ENCODE results near the gene PTPRCAP. TPM values are rescaled to one million over a fixed set of nuclear protein-coding genes. Genes with fewer than 3 reads are reported as not detected.
A peak's percentile ranks its signal among the peaks of the same experiment; 100 is the strongest.
"Not testable (repeated sequence)": the region's sequence is repeated elsewhere in the genome, so short reads cannot be mapped to it uniquely, and the experiment has no call there.

Gene PTPRCAP, protein sequence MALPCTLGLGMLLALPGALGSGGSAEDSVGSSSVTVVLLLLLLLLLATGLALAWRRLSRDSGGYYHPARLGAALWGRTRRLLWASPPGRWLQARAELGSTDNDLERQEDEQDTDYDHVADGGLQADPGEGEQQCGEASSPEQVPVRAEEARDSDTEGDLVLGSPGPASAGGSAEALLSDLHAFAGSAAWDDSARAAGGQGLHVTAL
- 0.73 and 2.3 TPM in 2 replicates for total RNA-seq
- long read RNA-seq = 0 reads

DNA sequence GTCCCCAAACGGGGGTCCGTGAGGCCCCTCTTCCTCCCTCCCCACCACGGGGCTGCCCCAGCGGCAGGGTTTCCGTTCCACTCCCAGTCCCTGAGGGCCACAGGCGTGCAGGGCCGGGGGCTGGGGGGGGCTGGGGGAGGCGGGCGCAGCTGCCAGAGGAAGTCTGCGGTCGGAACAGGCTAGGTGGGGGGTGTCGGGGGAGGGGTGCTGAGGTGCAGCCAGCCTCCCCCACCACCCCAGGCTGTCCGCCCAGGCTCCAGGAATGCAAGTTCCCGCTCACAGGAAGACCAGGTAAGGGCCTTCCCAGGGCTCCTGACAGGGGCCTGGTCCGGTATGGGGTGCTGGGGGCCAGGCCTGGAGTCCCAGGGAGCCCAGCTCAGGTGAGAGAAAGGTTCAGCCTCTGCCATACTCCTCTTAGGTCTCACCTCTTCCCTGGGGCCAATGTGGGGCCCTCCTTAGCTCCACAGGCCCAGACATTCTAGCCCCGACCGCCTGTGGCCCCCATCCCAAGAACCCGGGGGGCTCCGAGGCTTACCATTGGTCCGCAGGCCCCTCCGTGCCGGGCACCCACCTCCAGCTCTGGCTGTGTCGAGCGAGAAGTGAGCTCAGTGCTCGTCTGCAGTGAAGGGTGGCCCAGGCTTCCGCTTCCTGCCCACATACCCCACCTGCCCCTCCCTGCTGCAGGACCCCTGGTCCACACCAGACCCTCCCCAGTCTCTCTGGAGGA is at the start of gene PTPRCAP:
Gene PTPRCAP (minus strand): TSS at position 601 of the 727 bp plus-strand sequence. CDS start 63 bp downstream, at position 538.
- Mint-ChIP-seq H3K27me3 (no peaks in the 10 kb centered on the region), H3K27ac (no peak within 1 kb of the TSS), H3K36me3 (ENCODE audit: insufficient read depth) (no peaks in the 10 kb centered on the region), H3K4me1 (ENCODE audit: low read depth) (no peaks in the 10 kb centered on the region), H3K4me3 (ENCODE audit: low read depth) (no peak within 1 kb of the TSS), H3K9me3 (ENCODE audit: low read depth) (no peaks in the 10 kb centered on the region)
- DNase-seq (ENCODE audit: low spot score, unreplicated experiment) = no peak
- TF ChIP-seq, protein P1, sequence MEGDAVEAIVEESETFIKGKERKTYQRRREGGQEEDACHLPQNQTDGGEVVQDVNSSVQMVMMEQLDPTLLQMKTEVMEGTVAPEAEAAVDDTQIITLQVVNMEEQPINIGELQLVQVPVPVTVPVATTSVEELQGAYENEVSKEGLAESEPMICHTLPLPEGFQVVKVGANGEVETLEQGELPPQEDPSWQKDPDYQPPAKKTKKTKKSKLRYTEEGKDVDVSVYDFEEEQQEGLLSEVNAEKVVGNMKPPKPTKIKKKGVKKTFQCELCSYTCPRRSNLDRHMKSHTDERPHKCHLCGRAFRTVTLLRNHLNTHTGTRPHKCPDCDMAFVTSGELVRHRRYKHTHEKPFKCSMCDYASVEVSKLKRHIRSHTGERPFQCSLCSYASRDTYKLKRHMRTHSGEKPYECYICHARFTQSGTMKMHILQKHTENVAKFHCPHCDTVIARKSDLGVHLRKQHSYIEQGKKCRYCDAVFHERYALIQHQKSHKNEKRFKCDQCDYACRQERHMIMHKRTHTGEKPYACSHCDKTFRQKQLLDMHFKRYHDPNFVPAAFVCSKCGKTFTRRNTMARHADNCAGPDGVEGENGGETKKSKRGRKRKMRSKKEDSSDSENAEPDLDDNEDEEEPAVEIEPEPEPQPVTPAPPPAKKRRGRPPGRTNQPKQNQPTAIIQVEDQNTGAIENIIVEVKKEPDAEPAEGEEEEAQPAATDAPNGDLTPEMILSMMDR (IDR thresholded peaks at IDR 0.05; ENCODE audit: unreplicated experiment) = no peak

DNA sequence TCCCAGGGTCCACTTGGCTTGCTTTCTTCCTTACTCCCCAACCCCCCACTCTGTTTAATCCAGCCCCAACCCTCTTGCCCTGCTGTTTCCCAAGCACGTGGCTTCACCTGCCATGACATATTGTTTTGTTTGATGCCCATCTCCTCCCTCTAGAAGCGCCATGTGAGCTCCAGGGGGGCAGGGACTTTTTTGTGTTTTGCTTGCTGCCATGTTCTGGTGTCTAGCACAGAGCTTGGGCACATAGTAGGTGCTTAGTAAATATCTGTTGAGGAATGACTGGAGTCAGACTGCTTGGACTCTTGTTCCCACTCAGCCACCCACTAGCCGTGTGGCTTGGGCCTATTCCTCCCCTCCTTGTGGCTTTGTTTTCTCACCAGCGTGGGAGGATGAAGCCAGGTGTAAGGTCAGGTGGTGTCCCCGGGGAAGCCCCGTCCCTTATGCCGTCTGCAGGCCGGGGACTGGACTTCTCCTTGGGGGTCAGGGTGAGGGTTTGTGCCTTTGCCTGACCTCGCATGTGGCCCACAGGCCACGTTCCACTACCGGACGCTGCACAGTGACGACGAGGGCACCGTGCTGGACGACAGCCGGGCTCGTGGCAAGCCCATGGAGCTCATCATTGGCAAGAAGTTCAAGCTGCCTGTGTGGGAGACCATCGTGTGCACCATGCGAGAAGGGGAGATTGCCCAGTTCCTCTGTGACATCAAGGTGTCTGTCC is 49.2 kb upstream of the PTPRCAP start:
- Mint-ChIP-seq H3K9me3 (ENCODE audit: low read depth) (peaks cover 2% of the 10 kb centered on the region), H3K4me3 (ENCODE audit: low read depth) (no peak overlapping the region), H3K27me3 (no peaks in the 10 kb centered on the region), H3K36me3 (ENCODE audit: insufficient read depth) (peaks cover 16% of the 10 kb centered on the region), H3K27ac (no peak overlapping the region), H3K4me1 (ENCODE audit: low read depth) (peaks cover 9% of the 10 kb centered on the region)
- TF ChIP-seq, protein P1 (IDR thresholded peaks at IDR 0.05; ENCODE audit: unreplicated experiment) = no peak
- no peak for DNase-seq (ENCODE audit: low spot score, unreplicated experiment)

DNA sequence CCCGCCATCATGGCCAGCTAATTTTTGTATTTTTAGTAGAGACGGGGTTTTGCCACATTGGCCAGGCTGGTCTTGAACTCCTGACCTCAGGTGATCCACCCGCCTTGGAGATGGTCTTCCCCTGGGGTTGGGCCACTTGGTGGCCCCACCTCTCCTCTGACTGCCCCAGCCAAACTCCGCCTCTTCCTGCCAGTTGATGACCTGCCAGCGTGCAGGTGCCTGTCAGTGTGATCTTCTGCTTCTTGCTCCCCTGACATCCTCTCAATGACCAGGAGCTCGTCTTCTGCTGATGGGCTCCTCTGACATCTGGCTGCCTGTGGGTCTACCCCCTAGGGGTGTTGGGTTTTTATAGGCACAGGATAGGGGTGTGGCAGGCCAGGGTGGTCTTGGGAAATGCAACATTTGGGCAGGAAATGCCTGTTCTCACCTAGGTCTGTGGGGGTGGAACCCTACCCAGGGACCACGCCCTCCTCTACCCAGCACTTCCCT is 48.4 kb upstream of the PTPRCAP start:
- H3K27ac Mint-ChIP-seq; H3K4me3 Mint-ChIP-seq (ENCODE audit: low read depth); H3K9me3 Mint-ChIP-seq (ENCODE audit: low read depth); DNase-seq (ENCODE audit: low spot score, unreplicated experiment); H3K27me3 Mint-ChIP-seq; H3K4me1 Mint-ChIP-seq (ENCODE audit: low read depth): not testable (repeated sequence)
- peaks cover 16% of the 10 kb centered on the region for H3K36me3 Mint-ChIP-seq (ENCODE audit: insufficient read depth)

DNA sequence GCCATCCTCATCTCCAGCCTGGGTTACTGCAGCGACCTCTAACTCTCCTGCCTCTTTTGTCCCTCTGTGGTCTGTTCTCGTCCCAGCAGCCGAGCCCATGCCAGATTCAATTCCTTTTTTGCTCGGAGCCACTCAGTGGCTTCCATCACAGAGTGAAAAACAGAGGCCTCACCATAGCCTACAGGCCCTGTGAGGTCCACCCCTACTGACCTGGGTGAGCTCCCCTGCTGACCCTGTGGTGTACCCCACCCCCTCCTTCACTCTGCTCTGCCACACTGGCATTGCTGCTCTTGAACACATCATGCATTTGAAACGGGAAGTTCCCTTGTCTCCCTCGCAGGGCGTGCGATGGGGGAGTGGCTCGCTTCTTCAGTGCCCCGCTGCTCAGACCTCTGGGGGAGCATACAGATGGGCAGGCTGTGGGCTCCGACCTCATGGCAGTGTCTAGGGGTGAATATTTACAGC is 47.4 kb upstream of the PTPRCAP start:
- TF ChIP-seq, protein P1 (IDR thresholded peaks at IDR 0.05; ENCODE audit: unreplicated experiment) = no peak
- peaks cover under 1% of the 10 kb centered on the region for H3K27me3 Mint-ChIP-seq
- peak overlapping the region; percentile 7 for H3K4me3 Mint-ChIP-seq (ENCODE audit: low read depth)
- peaks cover 9% of the 10 kb centered on the region for H3K4me1 Mint-ChIP-seq (ENCODE audit: low read depth)
- H3K27ac Mint-ChIP-seq = no peak overlapping the region
- H3K9me3 Mint-ChIP-seq (ENCODE audit: low read depth) = peaks cover 2% of the 10 kb centered on the region
- H3K36me3 Mint-ChIP-seq (ENCODE audit: insufficient read depth) = peaks cover 16% of the 10 kb centered on the region
- no peak for DNase-seq (ENCODE audit: low spot score, unreplicated experiment)

DNA sequence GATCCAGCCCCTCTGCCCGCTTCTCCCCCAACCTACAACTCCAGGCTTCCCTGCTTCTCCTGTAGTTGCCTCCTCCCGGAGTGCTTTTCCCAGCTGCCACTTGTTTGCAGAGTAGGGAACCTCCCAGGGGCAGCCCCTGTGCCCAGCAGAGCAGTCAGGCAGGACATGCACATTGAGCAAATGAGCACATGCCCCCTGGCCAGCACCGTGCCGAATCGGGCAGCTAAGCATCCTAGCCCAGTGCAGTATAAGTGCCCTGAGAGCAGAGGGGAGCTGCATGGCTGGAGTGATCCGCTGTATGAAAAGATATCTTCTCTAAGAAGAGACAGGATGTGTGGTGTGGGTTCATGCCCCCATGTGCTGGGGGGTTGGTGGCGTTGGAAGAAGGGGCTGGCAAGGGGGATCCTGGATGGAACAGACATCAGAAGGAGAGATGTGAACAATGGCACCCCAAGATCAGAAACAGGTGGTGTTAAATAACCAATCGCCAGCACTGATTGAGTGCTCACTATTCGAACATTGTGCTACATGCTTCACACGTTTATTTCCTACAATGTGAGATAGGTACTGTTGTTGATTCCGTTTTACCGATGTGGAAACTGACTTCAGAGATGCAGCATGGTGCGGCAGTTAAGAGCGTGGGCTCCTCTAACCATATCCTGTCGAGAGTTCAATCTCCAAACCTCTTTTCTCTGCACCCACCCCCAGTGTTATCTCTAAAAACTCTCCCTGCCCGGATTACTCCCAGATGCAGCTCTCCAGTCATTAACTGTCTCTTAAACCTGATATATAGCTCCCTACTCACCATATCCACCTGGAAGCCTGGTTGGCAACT is 46.6 kb upstream of the PTPRCAP start:
- peaks cover 2% of the 10 kb centered on the region for H3K27me3 Mint-ChIP-seq
- no peak for DNase-seq (ENCODE audit: low spot score, unreplicated experiment)
- TF ChIP-seq, protein P1 (IDR thresholded peaks at IDR 0.05; ENCODE audit: unreplicated experiment) = no peak
- peaks cover 9% of the 10 kb centered on the region for H3K4me1 Mint-ChIP-seq (ENCODE audit: low read depth)
- H3K9me3 Mint-ChIP-seq (ENCODE audit: low read depth) = peaks cover 2% of the 10 kb centered on the region
- H3K4me3 Mint-ChIP-seq (ENCODE audit: low read depth) = peak overlapping the region; percentile 87
- peaks cover 12% of the 10 kb centered on the region for H3K36me3 Mint-ChIP-seq (ENCODE audit: insufficient read depth)
- no peak overlapping the region for H3K27ac Mint-ChIP-seq

Data from progenitor cell of endocrine pancreas (in vitro differentiated cells).